GM12874 (cell line): ENCODE results near the gene C3.

ENCODE experiments used
- TF ChIP-seq, protein P1 (sequence below): IDR thresholded peaks from 2 replicates; pipeline ENCODE4 v1.5.1; 2011; ENCODE audit warnings: low read depth, mild to moderate bottlenecking, control low read depth, low read length, moderate library complexity; ENCODE audit not compliant: insufficient read depth

The C3 gene

DNA sequence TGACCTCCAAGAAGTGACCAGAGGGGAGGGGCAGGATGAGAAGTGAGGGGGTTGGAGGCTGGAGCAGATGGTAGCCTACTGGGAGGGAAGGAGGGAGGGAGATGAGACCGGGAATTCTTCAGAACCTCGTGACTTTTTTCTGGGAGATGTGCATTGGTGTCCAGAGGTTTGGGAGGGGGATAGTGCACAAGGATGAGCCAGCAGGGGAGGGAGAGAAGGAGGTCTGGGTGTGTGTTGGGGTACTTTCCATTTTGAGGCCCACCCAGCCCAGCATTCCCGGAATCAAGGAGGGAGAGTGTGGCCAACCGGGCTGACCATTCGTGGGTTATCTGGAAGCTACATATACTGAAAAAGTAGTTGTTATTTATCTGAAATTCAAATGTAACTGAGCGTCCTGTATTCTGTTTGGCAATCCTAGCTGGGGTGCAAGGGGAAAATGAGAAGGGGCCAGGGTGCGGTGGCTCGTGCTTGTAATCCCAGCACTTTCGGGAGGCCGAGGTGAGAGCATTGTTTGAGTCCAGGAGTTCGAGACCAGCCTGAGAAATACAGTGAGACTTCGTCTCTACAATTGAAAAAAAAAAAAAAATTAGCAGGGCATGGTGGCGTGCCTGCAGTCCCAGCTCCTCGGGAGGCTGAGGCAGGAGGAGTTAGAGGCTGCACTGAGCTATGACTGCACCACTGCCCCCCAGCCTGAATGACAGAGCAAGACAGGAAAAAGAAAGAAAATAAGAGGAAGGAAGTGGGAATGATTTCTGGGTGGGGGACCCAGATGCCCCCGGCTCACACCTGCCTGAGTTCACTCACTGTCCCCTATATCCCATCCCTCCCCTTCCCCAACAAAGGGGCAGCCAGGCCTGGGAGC lies 4.4 kb upstream of the C3 start:
- TF ChIP-seq, protein P1, sequence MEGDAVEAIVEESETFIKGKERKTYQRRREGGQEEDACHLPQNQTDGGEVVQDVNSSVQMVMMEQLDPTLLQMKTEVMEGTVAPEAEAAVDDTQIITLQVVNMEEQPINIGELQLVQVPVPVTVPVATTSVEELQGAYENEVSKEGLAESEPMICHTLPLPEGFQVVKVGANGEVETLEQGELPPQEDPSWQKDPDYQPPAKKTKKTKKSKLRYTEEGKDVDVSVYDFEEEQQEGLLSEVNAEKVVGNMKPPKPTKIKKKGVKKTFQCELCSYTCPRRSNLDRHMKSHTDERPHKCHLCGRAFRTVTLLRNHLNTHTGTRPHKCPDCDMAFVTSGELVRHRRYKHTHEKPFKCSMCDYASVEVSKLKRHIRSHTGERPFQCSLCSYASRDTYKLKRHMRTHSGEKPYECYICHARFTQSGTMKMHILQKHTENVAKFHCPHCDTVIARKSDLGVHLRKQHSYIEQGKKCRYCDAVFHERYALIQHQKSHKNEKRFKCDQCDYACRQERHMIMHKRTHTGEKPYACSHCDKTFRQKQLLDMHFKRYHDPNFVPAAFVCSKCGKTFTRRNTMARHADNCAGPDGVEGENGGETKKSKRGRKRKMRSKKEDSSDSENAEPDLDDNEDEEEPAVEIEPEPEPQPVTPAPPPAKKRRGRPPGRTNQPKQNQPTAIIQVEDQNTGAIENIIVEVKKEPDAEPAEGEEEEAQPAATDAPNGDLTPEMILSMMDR, result no peak

DNA sequence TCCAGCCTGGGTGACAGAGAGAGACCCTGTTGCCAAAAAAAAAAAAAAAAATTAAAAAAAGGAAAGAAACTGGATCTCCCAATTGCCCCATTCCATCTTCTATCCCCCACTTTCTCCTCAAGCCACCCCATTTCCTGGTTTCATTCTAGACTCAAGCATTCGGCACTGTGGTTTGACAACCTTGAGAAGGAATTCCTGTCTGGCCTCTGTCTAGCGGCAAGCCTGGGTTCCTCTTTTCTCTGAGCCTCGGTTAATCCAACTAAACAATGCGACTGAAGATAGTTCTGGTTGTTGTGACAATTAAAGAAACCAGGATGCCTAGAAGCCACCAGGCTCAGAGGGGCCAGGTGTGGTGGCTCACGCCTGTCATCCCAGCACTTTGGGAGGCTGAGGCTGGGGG lies 3.3 kb upstream of the C3 start:
- TF ChIP-seq, protein P1, result no peak

DNA sequence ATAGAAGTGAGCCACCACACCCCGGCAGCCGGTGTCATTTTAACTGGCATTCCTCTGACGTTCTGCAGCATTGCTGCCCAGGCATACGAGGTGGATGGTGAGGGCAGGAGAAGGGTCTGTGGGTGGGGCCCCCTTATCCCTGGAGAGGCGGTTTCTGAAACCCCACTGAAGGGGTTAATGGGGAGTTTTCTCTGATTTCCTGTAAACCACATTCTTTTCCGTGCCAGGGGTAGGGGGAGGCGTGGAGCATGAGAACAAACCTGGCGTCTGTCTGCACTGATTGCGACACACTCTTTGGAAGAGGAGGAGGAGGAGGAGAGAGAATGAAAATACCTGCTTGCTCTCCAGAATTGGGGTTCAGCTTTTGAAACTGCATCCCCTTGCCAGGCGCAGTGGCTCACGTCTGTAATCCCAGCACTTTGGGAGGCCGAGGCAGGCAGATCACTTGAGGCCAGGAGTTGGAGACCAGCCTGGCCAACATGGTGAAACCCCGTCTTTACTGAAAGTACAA lies 2.7 kb upstream of the C3 start:
- TF ChIP-seq, protein P1, result no peak

DNA sequence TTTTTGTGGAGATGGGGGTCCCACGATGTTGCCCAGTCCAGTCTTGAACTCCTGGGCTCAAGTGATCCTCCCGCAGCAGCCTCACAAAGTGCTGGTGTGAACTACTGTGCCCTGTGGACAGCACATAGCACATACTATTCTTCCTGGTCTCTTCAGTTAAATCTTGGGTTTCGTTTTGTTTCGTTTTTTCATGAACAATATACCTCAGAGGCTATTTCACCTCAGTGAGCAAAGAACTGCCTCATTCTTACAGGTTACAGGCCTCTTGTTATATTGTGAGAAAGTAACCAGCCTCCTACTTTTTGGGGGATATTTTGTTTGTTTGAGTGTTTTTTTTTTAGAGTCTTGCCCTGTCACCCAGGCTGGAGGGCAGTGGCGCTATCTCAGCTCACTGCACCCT lies 1.3 kb upstream of the C3 start:
- TF ChIP-seq, protein P1, result no peak

DNA sequence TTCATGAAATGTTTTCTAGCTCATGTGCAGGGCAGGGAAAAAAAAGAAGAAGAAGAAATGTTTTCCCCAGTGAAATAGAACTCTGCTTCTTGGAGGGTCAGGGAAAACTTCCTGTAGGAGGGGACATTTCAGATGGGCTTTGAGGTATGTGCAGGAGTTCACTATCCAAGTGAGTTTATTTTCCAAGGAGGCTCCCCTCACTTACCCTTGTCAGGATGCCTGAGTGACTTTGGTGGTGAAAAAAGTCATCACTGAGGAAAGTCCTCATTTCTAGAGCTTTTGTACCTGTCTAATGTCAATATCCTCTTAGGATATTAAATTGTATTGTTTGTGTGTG lies 656 bp upstream of the C3 start:
- TF ChIP-seq, protein P1, result no peak

DNA sequence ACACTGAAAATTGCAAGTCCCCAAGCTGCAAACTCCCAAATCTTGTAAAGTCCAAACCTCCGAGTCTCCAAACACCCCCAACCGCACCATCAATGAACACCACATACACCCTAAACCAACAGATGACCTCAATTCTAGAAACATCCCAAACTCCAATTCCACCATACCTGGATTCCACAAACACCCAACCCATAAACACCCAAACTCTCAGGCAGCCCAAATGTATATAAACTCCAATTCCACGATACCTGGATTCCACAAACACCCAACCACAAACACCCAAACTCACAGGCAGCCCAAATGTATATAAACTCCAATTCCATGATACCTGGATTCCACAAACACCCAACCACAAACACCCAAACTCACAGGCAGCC lies 470 bp downstream of the C3 start:
- TF ChIP-seq, protein P1, result no peak

DNA sequence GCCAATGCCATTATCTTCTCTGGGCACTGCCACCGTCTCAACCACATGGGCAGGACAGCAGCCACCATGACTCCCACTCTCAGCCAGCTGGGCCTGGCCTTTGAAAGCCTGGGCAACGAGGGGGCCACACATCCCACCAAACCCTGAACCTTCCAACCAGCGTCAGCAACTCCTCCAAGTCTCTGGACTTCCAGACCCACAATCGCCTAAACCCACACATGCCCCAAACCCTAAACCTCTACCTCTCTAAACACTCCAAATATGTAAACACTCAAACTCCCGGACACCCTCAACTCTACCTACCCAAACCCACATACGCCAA lies 949 bp downstream of the C3 start:
- TF ChIP-seq, protein P1, result no peak
